ENCODE data around the gene CD300LG. TPM values are rescaled to one million over a fixed set of nuclear protein-coding genes. Genes with fewer than 3 reads are reported as not detected.

CD300LG gene
- polyA plus RNA-seq, 1 donor (not counting 4 experiments of a cell fraction or from before 2014, with no cell fraction given): not detected

- TF ChIP-seq EZH2 (IDR thresholded peaks at IDR 0.05; ENCODE audit: low read length) (no peak), CTCF (optimal IDR thresholded peaks at IDR 0.05 in 1 of 3, IDR thresholded peaks at IDR 0.05 in 1 of 3, conservative IDR thresholded peaks at IDR 0.05 in 1 of 3; ENCODE audit: extremely low read depth in 1 of 3, insufficient read depth in 2 of 3, low read length in 3 of 3) (no peak)
- no peaks in the 10 kb centered on the region for H3K9me3 ChIP-seq (ENCODE audit: control insufficient read depth, low read depth, low read length)
- dilution Hi-C loops (cut with MboI; ENCODE audit: extremely low pct_ligation_motif_present, low sequenced_read_pairs): no loop called here
- no peak overlapping the region for H3K27ac ChIP-seq (ENCODE audit: control insufficient read depth, insufficient read depth, low read length)
- no peaks in the 10 kb centered on the region for H3K9me1 ChIP-seq (ENCODE audit: control insufficient read depth, extremely low read depth, insufficient read depth, low read length)
- peaks cover 0 to 3% of the 10 kb centered on the region in 2 experiments for H3K36me3 ChIP-seq (ENCODE audit: control insufficient read depth in 2 of 2, extremely low read depth in 1 of 2, insufficient read depth in 2 of 2, low read length in 2 of 2)
- H3K79me2 ChIP-seq (ENCODE audit: control insufficient read depth, insufficient read depth, low read length): no peaks in the 10 kb centered on the region
- H3K27me3 ChIP-seq (ENCODE audit: control insufficient read depth, extremely low read depth, insufficient read depth, low read length): no peaks in the 10 kb centered on the region
- no peaks in the 10 kb centered on the region for H3K4me1 ChIP-seq (ENCODE audit: control insufficient read depth, extremely low read depth, insufficient read depth, low read length)
- H3K9ac ChIP-seq (ENCODE audit: control insufficient read depth, extremely low read depth, insufficient read depth, low read length): no peak overlapping the region
- no peak overlapping the region for H3K4me2 ChIP-seq (ENCODE audit: control insufficient read depth, extremely low read depth, insufficient read depth, low read depth, low read length)
- FAIRE-seq (no peak), DNase-seq (ENCODE audit: low read depth, low spot score) (no peak)
- H3K4me3 ChIP-seq (ENCODE audit: control insufficient read depth in 2 of 3, extremely low read depth in 1 of 3, insufficient read depth in 2 of 3, low read depth in 1 of 3, low read length in 3 of 3): no peak overlapping the region
- no peak overlapping the region for H2AFZ ChIP-seq (ENCODE audit: control insufficient read depth, low read length)
- no peaks in the 10 kb centered on the region for H4K20me1 ChIP-seq (ENCODE audit: control insufficient read depth, extremely low read depth, insufficient read depth, low read length)
Observed at GRCh38 chr17:43799047-43799446, 47.9 kb upstream of the CD300LG start.

GRCh38 chr17:43800736-43801135 lies 46.2 kb upstream of the CD300LG start:
- no peaks in the 10 kb centered on the region for H3K79me2 ChIP-seq (ENCODE audit: control insufficient read depth, insufficient read depth, low read length)
- H3K4me2 ChIP-seq (ENCODE audit: control insufficient read depth, extremely low read depth, insufficient read depth, low read depth, low read length): no peak overlapping the region
- H3K4me1 ChIP-seq (ENCODE audit: control insufficient read depth, extremely low read depth, insufficient read depth, low read length): no peaks in the 10 kb centered on the region
- no peak overlapping the region for H3K27ac ChIP-seq (ENCODE audit: control insufficient read depth, insufficient read depth, low read length)
- H2AFZ ChIP-seq (ENCODE audit: control insufficient read depth, low read length): no peak overlapping the region
- H4K20me1 ChIP-seq (ENCODE audit: control insufficient read depth, extremely low read depth, insufficient read depth, low read length): no peaks in the 10 kb centered on the region
- dilution Hi-C loops (cut with MboI; ENCODE audit: extremely low pct_ligation_motif_present, low sequenced_read_pairs): no loop called here
- H3K27me3 ChIP-seq (ENCODE audit: control insufficient read depth, extremely low read depth, insufficient read depth, low read length): no peaks in the 10 kb centered on the region
- peaks cover 0 to 3% of the 10 kb centered on the region in 2 experiments for H3K36me3 ChIP-seq (ENCODE audit: control insufficient read depth in 2 of 2, extremely low read depth in 1 of 2, insufficient read depth in 2 of 2, low read length in 2 of 2)
- no peaks in the 10 kb centered on the region for H3K9me1 ChIP-seq (ENCODE audit: control insufficient read depth, extremely low read depth, insufficient read depth, low read length)
- TF ChIP-seq EZH2 (IDR thresholded peaks at IDR 0.05; ENCODE audit: low read length) (no peak), CTCF (optimal IDR thresholded peaks at IDR 0.05 in 1 of 3, IDR thresholded peaks at IDR 0.05 in 1 of 3, conservative IDR thresholded peaks at IDR 0.05 in 1 of 3; ENCODE audit: extremely low read depth in 1 of 3, insufficient read depth in 2 of 3, low read length in 3 of 3) (no peak)
- FAIRE-seq (no peak), DNase-seq (ENCODE audit: low read depth, low spot score) (no peak)
- H3K4me3 ChIP-seq (ENCODE audit: control insufficient read depth in 2 of 3, extremely low read depth in 1 of 3, insufficient read depth in 2 of 3, low read depth in 1 of 3, low read length in 3 of 3): no peak overlapping the region
- no peak overlapping the region for H3K9ac ChIP-seq (ENCODE audit: control insufficient read depth, extremely low read depth, insufficient read depth, low read length)
- H3K9me3 ChIP-seq (ENCODE audit: control insufficient read depth, low read depth, low read length): no peaks in the 10 kb centered on the region
